ENCODE measurements around the gene CCL25.

DNA sequence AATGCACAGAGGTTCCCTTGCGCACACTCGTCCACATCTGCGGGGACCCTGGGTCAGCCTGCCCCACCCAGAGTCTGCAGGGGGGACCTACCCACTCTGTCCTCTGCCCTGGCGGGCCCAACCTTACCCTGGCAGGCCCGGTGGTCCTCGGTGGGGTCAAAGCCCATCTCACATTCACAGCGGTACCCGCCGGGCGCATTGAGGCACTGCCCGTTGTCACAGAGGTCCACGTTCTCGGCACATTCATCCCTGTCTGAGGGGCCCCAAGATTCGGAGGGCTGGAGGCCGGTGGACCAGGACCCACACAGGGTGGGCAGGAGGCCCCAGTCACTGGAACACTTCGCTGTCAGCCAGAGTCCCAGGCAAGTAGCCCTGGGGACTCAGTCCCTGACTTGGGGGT lies 58.4 kb downstream of the CCL25 start:
- TF ChIP-seq POLR2AphosphoS5 (IDR thresholded peaks at IDR 0.05; ENCODE audit: low read depth, low read length) (no peak), POLR2A (IDR thresholded peaks at IDR 0.05; ENCODE audit: low read depth, low read length) (no peak)
